Right atrium auricular region (tissue), 2 donors: ENCODE measurements around the gene RNF227. TPM values are rescaled to one million over a fixed set of nuclear protein-coding genes. Genes with fewer than 3 reads are reported as not detected.
A peak's percentile ranks its signal among the peaks of the same experiment; 100 is the strongest.

Source experiments
- DNase-seq: peaks from one replicate; pipeline ENCODE4 v3.0.0-alpha.2; 2019; ENCODE audit warnings: low spot score
- H3K27ac ChIP-seq, 2 donors: fragments of 200-600 bp; sonication (generic); 1 replicate in 1 of 2; 2 replicates in 1 of 2; pipeline ENCODE4 v1.5.1; 2016 to 2019
- H3K27me3 ChIP-seq, 2 donors: fragments of 200-600 bp; sonication (generic); one replicate each; pipeline versions ENCODE4 v1.5.1 to v1.6.0; 2017 to 2019
- H3K36me3 ChIP-seq: fragments of 200-600 bp; sonication (generic); one replicate; pipeline ENCODE4 v1.5.1; 2016
- H3K4me1 ChIP-seq, 2 donors: fragments of 200-600 bp; sonication (generic); one replicate each; pipeline versions ENCODE4 v1.5.1 to v1.6.0; 2017 to 2019
- H3K4me3 ChIP-seq, 2 donors: fragments of 200-600 bp; sonication (generic); 1 replicate in 1 of 2; 2 replicates in 1 of 2; pipeline ENCODE4 v1.5.1; 2017 to 2019; ENCODE audit warnings: mild to moderate bottlenecking in 1 of 2, moderate library complexity in 1 of 2
- H3K9me3 ChIP-seq, 2 donors: fragments of 200-600 bp; sonication (generic); one replicate each; pipeline ENCODE4 v1.5.1; 2019
- CTCF ChIP-seq, 2 donors: fragments of 200-600 bp; sonication (generic); IDR thresholded peaks; one replicate each; pipeline ENCODE4 v1.5.1; 2019; ENCODE audit warnings: antibody characterized with exemption in 2 of 2
- total RNA-seq, 2 donors: library from RNA; depleted of rRNA; stranded (reverse); fragments of >200 nt; gene quantifications; one replicate each; pipeline ENCODE4 v1.1.0, GENCODE V29; 2016

The RNF227 gene
- total RNA-seq, 2 donors from 2014 or later, result 1.6 to 5.8 TPM

- no peak for DNase-seq
- Histone ChIP-seq H3K4me1 (peaks cover 0 to 26% of the 10 kb centered on the region in 2 donors), H3K4me3 (no peak overlapping the region), H3K27me3 (no peaks in the 10 kb centered on the region), H3K36me3 (no peaks in the 10 kb centered on the region), H3K27ac (no peak overlapping the region), H3K9me3 (no peaks in the 10 kb centered on the region)
- TF ChIP-seq CTCF (IDR thresholded peaks at IDR 0.05), result no peak
Observed at GRCh38 chr17:7882068-7882467, 34.0 kb downstream of the RNF227 start.

- no peak for DNase-seq
- H3K9me3 ChIP-seq, result no peaks in the 10 kb centered on the region
- no peak overlapping the region for H3K27ac ChIP-seq
- no peaks in the 10 kb centered on the region for H3K27me3 ChIP-seq
- peaks cover 0 to 20% of the 10 kb centered on the region in 2 donors for H3K4me1 ChIP-seq
- no peaks in the 10 kb centered on the region for H3K36me3 ChIP-seq
- no peak for TF ChIP-seq CTCF (IDR thresholded peaks at IDR 0.05)
- H3K4me3 ChIP-seq, result no peak overlapping the region
Observed at GRCh38 chr17:7881276-7882054, 34.6 kb downstream of the RNF227 start.

- H3K27me3 ChIP-seq, result no peaks in the 10 kb centered on the region
- no peak for TF ChIP-seq CTCF (IDR thresholded peaks at IDR 0.05)
- H3K4me1 ChIP-seq, result peaks cover 0 to 10% of the 10 kb centered on the region in 2 donors
- H3K9me3 ChIP-seq, result no peaks in the 10 kb centered on the region
- no peak overlapping the region for H3K4me3 ChIP-seq
- H3K36me3 ChIP-seq, result no peaks in the 10 kb centered on the region
- no peak overlapping the region for H3K27ac ChIP-seq
- no peak for DNase-seq
Observed at GRCh38 chr17:7880076-7880868, 35.8 kb downstream of the RNF227 start.

GRCh38 chr17:7878234-7878633 lies 37.9 kb downstream of the RNF227 start:
- Histone ChIP-seq H3K4me1 (peaks cover 0 to 10% of the 10 kb centered on the region in 2 donors), H3K36me3 (no peaks in the 10 kb centered on the region), H3K27ac (no peak overlapping the region), H3K27me3 (no peaks in the 10 kb centered on the region), H3K4me3 (no peak overlapping the region), H3K9me3 (no peaks in the 10 kb centered on the region)
- TF ChIP-seq CTCF (IDR thresholded peaks at IDR 0.05), result no peak
- DNase-seq, result peak; percentile 7

GRCh38 chr17:7875804-7876370 lies 40.2 kb downstream of the RNF227 start:
- H3K4me3 ChIP-seq, result no peak overlapping the region
- no peaks in the 10 kb centered on the region for H3K4me1 ChIP-seq
- no peaks in the 10 kb centered on the region for H3K27me3 ChIP-seq
- no peak overlapping the region for H3K27ac ChIP-seq
- no peaks in the 10 kb centered on the region for H3K36me3 ChIP-seq
- no peak for DNase-seq
- H3K9me3 ChIP-seq, result no peaks in the 10 kb centered on the region
- TF ChIP-seq CTCF (IDR thresholded peaks at IDR 0.05), result no peak
